DOHH2 (cell line): Measurements from ENCODE around the gene PAPSS2.
"Not testable (repeated sequence)": the region's sequence is repeated elsewhere in the genome, so short reads cannot be mapped to it uniquely, and the experiment has no call there.

Experiments
- H3F3A ChIP-seq: fragments of 200-600 bp; sonication (generic), shearing (Covaris generic); 2 replicates; pipeline ENCODE4 v1.6.0; 2016; ENCODE audit warnings: antibody characterized with exemption, mild to moderate bottlenecking; ENCODE audit not compliant: control insufficient read depth, insufficient read depth
- H3K27ac ChIP-seq: fragments of 200-600 bp; sonication (generic); 2 replicates; pipeline ENCODE4 v1.5.1; 2014; ENCODE audit warnings: low read depth, mild to moderate bottlenecking, low read length, moderate library complexity
- H3K27me3 ChIP-seq: fragments of 200-600 bp; sonication (generic); 2 replicates; pipeline ENCODE4 v1.6.1; 2014; ENCODE audit warnings: mild to moderate bottlenecking, low read length, mixed read lengths; ENCODE audit not compliant: control insufficient read depth
- H3K36me3 ChIP-seq: fragments of 200-600 bp; sonication (generic); 2 replicates; pipeline ENCODE4 v1.6.1; 2014; ENCODE audit warnings: mild to moderate bottlenecking, low read length, moderate library complexity, mixed read lengths; ENCODE audit not compliant: control insufficient read depth
- H3K4me1 ChIP-seq: fragments of 200-600 bp; sonication (generic); 2 replicates; pipeline ENCODE4 v1.6.1; 2014; ENCODE audit warnings: mild to moderate bottlenecking, low read length, mixed read lengths; ENCODE audit not compliant: control insufficient read depth
- H3K4me2 ChIP-seq: fragments of 200-600 bp; sonication (generic); 2 replicates; pipeline ENCODE4 v1.6.0; 2014; ENCODE audit warnings: mild to moderate bottlenecking, low read length, moderate library complexity
- H3K4me3 ChIP-seq: fragments of 200-600 bp; sonication (generic); 2 replicates; pipeline ENCODE4 v1.5.1; 2014; ENCODE audit warnings: mild to moderate bottlenecking, low read length, mixed read lengths
- H3K79me2 ChIP-seq: fragments of 200-600 bp; sonication (generic); 2 replicates; pipeline ENCODE4 v1.6.1; 2014; ENCODE audit warnings: mild to moderate bottlenecking, low read length, mixed read lengths; ENCODE audit not compliant: control insufficient read depth
- H3K9me2 ChIP-seq: fragments of 200-600 bp; sonication (generic); replicated peaks from 2 replicates; pipeline ENCODE4 v1.6.1; 2014; ENCODE audit warnings: mild to moderate bottlenecking, low read length, mixed read lengths; ENCODE audit not compliant: control insufficient read depth
- H3K9me3 ChIP-seq: fragments of 200-600 bp; sonication (generic); 2 replicates; pipeline ENCODE4 v1.6.1; 2014; ENCODE audit warnings: antibody characterized with exemption, low read length, mixed read lengths; ENCODE audit not compliant: control insufficient read depth, insufficient read depth
- H4K20me1 ChIP-seq: fragments of 200-600 bp; sonication (generic); 2 replicates; pipeline ENCODE4 v1.6.0; 2014; ENCODE audit warnings: low read depth, mild to moderate bottlenecking, antibody characterized with exemption, low read length, moderate library complexity; ENCODE audit not compliant: control insufficient read depth, insufficient read depth
- EZH2phosphoT487 ChIP-seq: fragments of 200-600 bp; sonication (generic); IDR thresholded peaks from 2 replicates; pipeline ENCODE4 v1.6.1; 2017; ENCODE audit warnings: borderline replicate concordance, mild to moderate bottlenecking, antibody characterized with exemption, low read length, moderate library complexity, mixed read lengths
- TF ChIP-seq, protein P1 (sequence below): fragments of 200-600 bp; sonication (generic); IDR thresholded peaks from one replicate; pipeline ENCODE4 v1.5.1; 2014; ENCODE audit warnings: antibody characterized with exemption, mild to moderate bottlenecking, low read depth, low read length; ENCODE audit not compliant: poor library complexity, severe bottlenecking

The PAPSS2 gene

DNA sequence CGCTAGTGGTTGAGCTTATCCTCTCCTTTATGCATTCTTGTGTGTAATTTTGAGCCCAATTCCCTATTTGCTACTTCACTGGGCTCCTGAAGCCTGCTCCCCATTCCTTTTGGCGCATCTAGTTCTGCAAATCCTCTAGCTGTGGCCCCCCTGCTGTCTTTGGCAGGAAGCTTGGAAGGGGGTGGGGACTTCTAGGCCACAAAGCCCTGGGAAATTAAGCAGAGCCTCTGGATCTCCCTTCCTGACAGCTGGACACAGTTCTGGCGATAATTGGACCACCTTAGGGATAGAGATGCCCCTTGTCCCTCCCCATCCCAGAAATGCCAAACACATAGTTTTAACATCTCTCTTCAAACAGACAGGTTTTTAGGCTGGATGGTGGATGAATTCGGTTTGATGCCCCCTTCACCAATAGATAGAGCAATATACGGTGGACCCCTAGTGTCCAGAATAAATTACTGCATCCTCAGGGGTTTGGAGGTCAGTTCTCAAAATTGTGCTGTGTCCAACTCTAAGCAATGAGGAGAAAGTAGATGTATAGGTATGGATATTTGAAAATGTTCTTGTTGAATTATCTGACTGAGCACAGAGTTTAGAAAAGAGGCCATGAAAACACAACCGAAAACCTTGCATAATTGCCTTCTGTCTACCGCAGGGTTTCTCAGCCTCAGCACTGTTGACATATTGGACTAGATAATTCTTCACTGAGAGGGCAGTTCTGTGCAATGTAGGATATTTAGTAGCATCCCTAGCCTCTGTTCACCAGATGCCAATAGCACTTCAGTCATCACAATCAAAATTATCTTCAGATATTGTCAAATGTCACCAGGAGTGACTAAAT, 75.5 kb downstream of the PAPSS2 start:
- H3K79me2 ChIP-seq = no peaks in the 10 kb centered on the region
- no peaks in the 10 kb centered on the region for H3K9me3 ChIP-seq
- H3K27me3 ChIP-seq = peaks cover 5% of the 10 kb centered on the region; the same call in 1 of the 2 replicates
- H3K4me2 ChIP-seq = no peak overlapping the region
- no peaks in the 10 kb centered on the region for H3K36me3 ChIP-seq
- no peaks in the 10 kb centered on the region for H3K9me2 ChIP-seq
- no peak overlapping the region for H3K27ac ChIP-seq
- H3K4me1 ChIP-seq = no peaks in the 10 kb centered on the region
- no peak overlapping the region for H3K4me3 ChIP-seq
- no peaks in the 10 kb centered on the region for H4K20me1 ChIP-seq
- H3F3A ChIP-seq = no peaks in the 10 kb centered on the region
- TF ChIP-seq, protein P1, sequence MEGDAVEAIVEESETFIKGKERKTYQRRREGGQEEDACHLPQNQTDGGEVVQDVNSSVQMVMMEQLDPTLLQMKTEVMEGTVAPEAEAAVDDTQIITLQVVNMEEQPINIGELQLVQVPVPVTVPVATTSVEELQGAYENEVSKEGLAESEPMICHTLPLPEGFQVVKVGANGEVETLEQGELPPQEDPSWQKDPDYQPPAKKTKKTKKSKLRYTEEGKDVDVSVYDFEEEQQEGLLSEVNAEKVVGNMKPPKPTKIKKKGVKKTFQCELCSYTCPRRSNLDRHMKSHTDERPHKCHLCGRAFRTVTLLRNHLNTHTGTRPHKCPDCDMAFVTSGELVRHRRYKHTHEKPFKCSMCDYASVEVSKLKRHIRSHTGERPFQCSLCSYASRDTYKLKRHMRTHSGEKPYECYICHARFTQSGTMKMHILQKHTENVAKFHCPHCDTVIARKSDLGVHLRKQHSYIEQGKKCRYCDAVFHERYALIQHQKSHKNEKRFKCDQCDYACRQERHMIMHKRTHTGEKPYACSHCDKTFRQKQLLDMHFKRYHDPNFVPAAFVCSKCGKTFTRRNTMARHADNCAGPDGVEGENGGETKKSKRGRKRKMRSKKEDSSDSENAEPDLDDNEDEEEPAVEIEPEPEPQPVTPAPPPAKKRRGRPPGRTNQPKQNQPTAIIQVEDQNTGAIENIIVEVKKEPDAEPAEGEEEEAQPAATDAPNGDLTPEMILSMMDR = peak; percentile 83
- TF ChIP-seq EZH2phosphoT487 = no peak

DNA sequence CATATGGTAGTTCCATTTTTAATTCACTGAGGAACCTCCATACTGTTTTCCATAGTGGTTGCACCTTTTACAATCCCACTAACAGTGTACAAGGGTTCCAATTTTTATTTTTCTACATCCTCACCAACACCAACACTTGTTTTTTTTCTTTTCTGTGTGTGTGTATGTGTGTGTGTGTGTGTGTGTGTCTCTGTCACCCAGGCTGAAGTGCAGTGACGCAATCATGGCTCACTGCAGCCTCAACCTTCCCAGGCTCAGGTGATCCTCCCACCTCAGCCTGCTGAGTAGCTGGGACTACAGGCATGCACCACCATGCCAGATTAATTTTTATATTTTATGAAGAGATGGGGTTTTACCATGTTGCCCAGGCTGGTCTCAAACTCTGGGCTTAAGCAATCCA, 78.6 kb downstream of the PAPSS2 start:
- not testable (repeated sequence) for H3K27ac ChIP-seq, H3K9me3 ChIP-seq, H3K4me2 ChIP-seq, H3K4me3 ChIP-seq, H3K27me3 ChIP-seq, H3K9me2 ChIP-seq, H3K4me1 ChIP-seq, H3K36me3 ChIP-seq, H3K79me2 ChIP-seq, H4K20me1 ChIP-seq, H3F3A ChIP-seq

DNA sequence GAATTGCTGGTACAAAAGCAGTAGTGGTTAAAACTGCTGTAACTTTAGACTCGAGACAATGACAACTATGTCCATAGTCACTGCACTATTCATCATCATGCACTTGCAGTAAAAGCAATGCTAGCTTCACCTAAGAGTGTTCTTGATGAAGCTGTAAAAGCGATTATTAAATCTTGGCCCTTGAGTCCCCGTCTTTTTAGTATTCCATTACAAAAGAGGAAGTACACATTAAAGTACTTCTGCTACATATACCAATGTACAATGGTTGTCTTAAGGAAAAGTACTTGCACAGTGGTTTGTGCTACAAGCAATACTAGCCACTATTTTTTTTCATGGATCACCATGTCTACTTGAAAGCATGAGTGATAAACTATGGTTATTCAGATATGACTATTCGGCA, 80.0 kb downstream of the PAPSS2 start:
- H3K27ac ChIP-seq = no peak overlapping the region

DNA sequence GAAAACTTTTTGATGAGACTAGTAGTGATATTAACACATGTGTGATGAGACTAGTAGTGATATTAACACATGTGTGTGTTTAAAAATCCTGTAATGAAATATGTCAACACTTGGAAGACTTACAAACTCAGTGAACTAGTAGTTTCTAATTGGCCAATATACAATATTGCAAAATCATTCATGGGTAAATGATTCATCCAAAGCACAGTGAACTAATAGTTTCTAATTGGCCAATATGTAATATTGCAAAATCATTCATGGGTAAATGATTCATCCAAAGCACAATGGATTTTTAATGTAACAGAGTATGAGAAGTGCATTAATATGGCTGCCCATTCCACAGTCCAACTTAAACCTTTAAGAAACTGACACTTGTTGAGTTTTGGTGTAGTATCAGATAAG, 80.6 kb downstream of the PAPSS2 start:
- no peaks in the 10 kb centered on the region for H3K36me3 ChIP-seq
- no peaks in the 10 kb centered on the region for H3K9me2 ChIP-seq
- H3K4me3 ChIP-seq = no peak overlapping the region
- H3K4me1 ChIP-seq = no peaks in the 10 kb centered on the region
- no peak overlapping the region for H3K27ac ChIP-seq
- no peak overlapping the region for H3K4me2 ChIP-seq
- no peaks in the 10 kb centered on the region for H3F3A ChIP-seq
- no peak for TF ChIP-seq EZH2phosphoT487
- TF ChIP-seq, protein P1 = no peak
- H4K20me1 ChIP-seq = no peaks in the 10 kb centered on the region
- no peaks in the 10 kb centered on the region for H3K79me2 ChIP-seq
- H3K9me3 ChIP-seq = no peaks in the 10 kb centered on the region
- H3K27me3 ChIP-seq = peaks cover 5% of the 10 kb centered on the region

More for the DNA sequence above, 80.0 kb downstream of the PAPSS2 start:
- Histone ChIP-seq H4K20me1 (no peaks in the 10 kb centered on the region), H3K9me2 (no peaks in the 10 kb centered on the region), H3K9me3 (no peaks in the 10 kb centered on the region), H3F3A (no peaks in the 10 kb centered on the region), H3K4me3 (no peak overlapping the region), H3K27me3 (peaks cover under 1% of the 10 kb centered on the region; the same call in 1 of the 2 replicates), H3K4me1 (no peaks in the 10 kb centered on the region), H3K4me2 (no peak overlapping the region), H3K79me2 (no peaks in the 10 kb centered on the region), H3K36me3 (no peaks in the 10 kb centered on the region)
- no peak for TF ChIP-seq EZH2phosphoT487
- TF ChIP-seq, protein P1 = no peak

DNA sequence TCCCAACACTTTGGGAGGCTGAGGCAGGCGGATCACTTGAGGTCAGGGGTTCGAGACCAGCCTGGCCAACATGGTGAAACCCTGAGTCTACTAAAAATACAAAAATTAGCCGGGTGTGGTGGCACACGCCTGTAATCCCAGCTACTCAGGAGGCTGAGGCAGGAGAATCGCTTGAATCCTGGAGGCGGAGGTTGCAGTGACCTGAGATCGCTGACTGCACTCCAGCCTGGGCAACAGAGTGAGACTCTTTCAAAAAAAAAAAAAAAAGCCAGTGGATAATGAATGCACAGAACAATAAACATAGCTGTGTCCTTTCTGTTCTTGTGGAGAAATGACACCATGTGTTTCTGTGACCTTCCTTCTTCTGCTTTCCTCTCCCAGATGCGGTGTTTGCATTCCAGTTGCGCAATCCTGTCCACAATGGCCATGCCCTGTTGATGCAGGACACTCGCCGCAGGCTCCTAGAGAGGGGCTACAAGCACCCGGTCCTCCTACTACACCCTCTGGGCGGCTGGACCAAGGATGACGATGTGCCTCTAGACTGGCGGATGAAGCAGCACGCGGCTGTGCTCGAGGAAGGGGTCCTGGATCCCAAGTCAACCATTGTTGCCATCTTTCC, 83.4 kb downstream of the PAPSS2 start:
- H3K27me3 ChIP-seq, H3K9me3 ChIP-seq, H4K20me1 ChIP-seq, H3K27ac ChIP-seq, H3K9me2 ChIP-seq, H3K4me1 ChIP-seq, H3F3A ChIP-seq, H3K79me2 ChIP-seq, H3K4me3 ChIP-seq, H3K4me2 ChIP-seq, H3K36me3 ChIP-seq: not testable (repeated sequence)
